Caco-2 (cell line): ENCODE measurements around the gene TEAD1. TPM values are rescaled to one million over a fixed set of nuclear protein-coding genes. Genes with fewer than 3 reads are reported as not detected.

ENCODE experiments used
- BruUV-seq: library from RNA; stranded (reverse); fragments of 400-500 nt; replicated peaks from 2 replicates; lab custom pipeline; 2021; lab: Mats Ljungman, UMichigan
- CTCF ChIA-PET: fragments of 300-600 bp; sonication (Branson Sonifier 250); formaldehyde crosslinking; loops from one replicate; lab custom pipeline; 2022; ENCODE audit warnings: antibody characterized with exemption; lab: Charles Lee
- POLR2A ChIA-PET: fragments of 300-600 bp; sonication (Branson Sonifier 250); formaldehyde crosslinking; loops from one replicate; lab custom pipeline; 2022; ENCODE audit warnings: antibody characterized with exemption; lab: Charles Lee
- DNase-seq, 2 experiments: peaks; one replicate each; pipeline versions ENCODE4 v3.0.0 to v3.0.0-alpha.2; 2020 to 2022
- H3K27me3 ChIP-seq: replicated peaks from 2 replicates; pipeline ENCODE4 v1.6.0; 2011; ENCODE audit warnings: low read length; ENCODE audit not compliant: control insufficient read depth, insufficient read depth
- H3K36me3 ChIP-seq: 2 replicates; pipeline ENCODE4 v1.5.1; 2011; ENCODE audit warnings: low read length; ENCODE audit not compliant: control insufficient read depth, insufficient read depth
- H3K4me1 ChIP-seq: fragments of 250-450 bp; sonication (Bioruptor Pico); 2 replicates; pipeline ENCODE4 v1.5.1; 2020; ENCODE audit warnings: mild to moderate bottlenecking
- H3K4me3 ChIP-seq: 2 replicates; pipeline ENCODE4 v1.5.1; 2011; ENCODE audit warnings: low read depth, mild to moderate bottlenecking, control low read depth, low read length
- H3K9me3 ChIP-seq: fragments of 250-450 bp; sonication (Bioruptor Pico); 2 replicates; pipeline ENCODE4 v1.5.1; 2020; ENCODE audit warnings: mild to moderate bottlenecking, moderate library complexity
- H3K27ac Mint-ChIP-seq: one replicate; pipeline ENCODE4 v1.8.0; 2022; ENCODE audit warnings: mixed read lengths; ENCODE audit not compliant: unreplicated experiment
- H3K27me3 Mint-ChIP-seq: one replicate; pipeline ENCODE4 v1.8.0; 2022; ENCODE audit warnings: mixed read lengths; ENCODE audit not compliant: insufficient read depth, unreplicated experiment
- H3K36me3 Mint-ChIP-seq: one replicate; pipeline ENCODE4 v1.8.0; 2022; ENCODE audit warnings: mild to moderate bottlenecking, mixed read lengths; ENCODE audit not compliant: insufficient read depth, unreplicated experiment
- H3K4me1 Mint-ChIP-seq: one replicate; pipeline ENCODE4 v1.8.0; 2022; ENCODE audit warnings: low read depth, mixed read lengths; ENCODE audit not compliant: unreplicated experiment
- H3K4me3 Mint-ChIP-seq: one replicate; pipeline ENCODE4 v1.8.0; 2022; ENCODE audit warnings: mild to moderate bottlenecking, moderate library complexity, mixed read lengths; ENCODE audit not compliant: unreplicated experiment
- H3K9me3 Mint-ChIP-seq: one replicate; pipeline ENCODE4 v1.8.0; 2022; ENCODE audit warnings: mixed read lengths; ENCODE audit not compliant: unreplicated experiment
- intact Hi-C: fragments of 100-400 bp; cut with micrococcal nuclease; formaldehyde crosslinking; loops from one replicate; pipeline ENCODE4 v1.10.0; 2022; ENCODE audit not compliant: unreplicated experiment
- total RNA-seq: library from RNA; stranded (reverse); gene quantifications from 2 replicates; pipeline ENCODE4 v1.2.3, GENCODE V29; 2022
- TF ChIP-seq, protein P1 (sequence below), 2 experiments: fragments of 200-600 bp in 1 of 2; IDR thresholded peaks; 1 replicate in 1 of 2; 2 replicates in 1 of 2; pipeline versions ENCODE4 v1.5.1 to v1.8.0; 2011 to 2022; ENCODE audit warnings: antibody characterized with exemption in 1 of 2, control low read depth in 1 of 2, inconsistent platforms in 1 of 2, low read depth in 1 of 2, low read length in 1 of 2, mild to moderate bottlenecking in 1 of 2, moderate library complexity in 1 of 2; ENCODE audit not compliant: insufficient read depth in 1 of 2, severe bottlenecking in 1 of 2, unreplicated experiment in 1 of 2

TEAD1 gene
- total RNA-seq, 1 experiment from 2014 or later, result 144 TPM

DNA sequence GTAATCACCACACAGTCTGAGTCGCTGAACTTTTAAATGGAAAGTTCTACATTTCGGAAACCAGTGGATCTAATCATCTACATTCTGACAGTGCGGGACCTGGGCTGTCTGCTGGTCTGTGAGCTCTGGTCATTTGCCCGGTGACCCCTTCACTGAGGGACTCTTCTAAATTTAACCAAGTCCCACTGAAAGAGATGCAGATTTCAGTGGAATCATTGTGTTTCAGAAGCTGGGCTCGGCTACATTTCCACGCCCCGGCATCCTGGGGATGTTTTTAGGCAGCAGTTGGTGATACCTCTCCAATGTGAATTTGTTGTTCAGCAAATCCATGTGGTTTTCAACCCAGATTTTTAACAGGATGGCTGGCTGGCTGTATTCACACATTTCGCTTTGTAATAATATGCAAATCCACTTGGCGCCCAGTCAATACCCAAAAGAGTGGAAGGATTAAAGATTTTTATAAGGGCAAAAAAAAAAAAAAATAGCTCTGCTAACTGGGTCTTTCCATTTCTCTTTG is 189.4 kb downstream of the TEAD1 start:
- peak overlapping the region; percentile 24 for H3K27ac Mint-ChIP-seq
- Histone ChIP-seq H3K4me1 (no peaks in the 10 kb centered on the region), H3K27me3 (no peaks in the 10 kb centered on the region), H3K9me3 (no peaks in the 10 kb centered on the region), H3K36me3 (no peaks in the 10 kb centered on the region; the same call in 1 of the 2 replicates), H3K4me3 (no peak overlapping the region)
- no peaks in the 10 kb centered on the region for H3K9me3 Mint-ChIP-seq
- ChIA-PET POLR2A (interaction anchor here (0.7 kb wide), 1 partner anchor 9 kb away, joined by 3 read pairs; no protein-coding TSS in a partner anchor), CTCF (no interaction called here)
- peaks cover 16% of the 10 kb centered on the region for H3K4me1 Mint-ChIP-seq
- TF ChIP-seq, protein P1, sequence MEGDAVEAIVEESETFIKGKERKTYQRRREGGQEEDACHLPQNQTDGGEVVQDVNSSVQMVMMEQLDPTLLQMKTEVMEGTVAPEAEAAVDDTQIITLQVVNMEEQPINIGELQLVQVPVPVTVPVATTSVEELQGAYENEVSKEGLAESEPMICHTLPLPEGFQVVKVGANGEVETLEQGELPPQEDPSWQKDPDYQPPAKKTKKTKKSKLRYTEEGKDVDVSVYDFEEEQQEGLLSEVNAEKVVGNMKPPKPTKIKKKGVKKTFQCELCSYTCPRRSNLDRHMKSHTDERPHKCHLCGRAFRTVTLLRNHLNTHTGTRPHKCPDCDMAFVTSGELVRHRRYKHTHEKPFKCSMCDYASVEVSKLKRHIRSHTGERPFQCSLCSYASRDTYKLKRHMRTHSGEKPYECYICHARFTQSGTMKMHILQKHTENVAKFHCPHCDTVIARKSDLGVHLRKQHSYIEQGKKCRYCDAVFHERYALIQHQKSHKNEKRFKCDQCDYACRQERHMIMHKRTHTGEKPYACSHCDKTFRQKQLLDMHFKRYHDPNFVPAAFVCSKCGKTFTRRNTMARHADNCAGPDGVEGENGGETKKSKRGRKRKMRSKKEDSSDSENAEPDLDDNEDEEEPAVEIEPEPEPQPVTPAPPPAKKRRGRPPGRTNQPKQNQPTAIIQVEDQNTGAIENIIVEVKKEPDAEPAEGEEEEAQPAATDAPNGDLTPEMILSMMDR (IDR thresholded peaks at IDR 0.05; ENCODE audit: insufficient read depth in 1 of 2, low read depth in 1 of 2, low read length in 1 of 2, severe bottlenecking in 1 of 2, unreplicated experiment in 1 of 2), result no peak
- BruUV-seq, result no TSS peak
- H3K36me3 Mint-ChIP-seq, result peaks cover 40% of the 10 kb centered on the region
- no peak for DNase-seq
- no peak overlapping the region for H3K4me3 Mint-ChIP-seq
- intact Hi-C loops, result no loop called here
- H3K27me3 Mint-ChIP-seq, result no peaks in the 10 kb centered on the region

DNA sequence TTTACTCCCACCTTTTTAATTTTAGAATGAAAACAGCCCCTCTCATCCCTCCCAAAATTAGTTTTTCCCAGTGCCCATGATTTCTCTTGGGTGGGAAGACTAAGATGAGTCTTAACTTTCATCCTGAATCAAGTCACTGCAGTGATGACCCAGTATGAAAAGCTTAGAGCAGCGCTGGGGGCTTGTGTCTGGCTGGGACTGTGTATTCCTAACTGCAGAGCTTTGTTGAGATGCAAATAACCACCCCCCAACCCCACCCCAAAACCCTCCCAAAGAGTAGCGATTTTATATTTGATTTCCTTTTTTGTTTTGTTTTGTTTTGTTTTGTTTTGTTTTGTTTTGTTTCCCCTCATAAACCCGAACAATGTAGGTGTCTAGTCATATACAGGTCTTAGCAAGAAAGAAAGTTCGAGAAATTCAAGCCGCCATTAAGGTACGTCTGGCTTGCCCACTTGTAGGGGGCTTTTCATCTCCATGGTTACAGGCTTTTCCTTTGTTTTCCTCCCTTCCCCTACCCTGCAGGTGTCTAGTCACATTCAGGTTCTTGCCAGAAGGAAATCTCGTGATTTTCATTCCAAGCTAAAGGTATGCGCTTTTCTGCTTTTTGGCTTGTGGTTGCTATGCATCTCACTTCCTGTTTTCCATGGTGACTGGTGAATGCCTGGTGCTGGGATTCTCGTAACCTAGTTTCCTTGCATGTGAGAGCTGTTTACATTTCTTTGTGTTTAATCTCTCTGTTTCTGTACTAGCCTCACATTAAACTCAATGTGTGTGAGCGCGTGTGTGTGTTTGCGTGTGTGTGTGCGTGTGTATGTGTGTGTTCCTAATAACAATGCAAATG is 190.3 kb downstream of the TEAD1 start:
- Mint-ChIP-seq H3K9me3 (no peaks in the 10 kb centered on the region), H3K27me3 (no peaks in the 10 kb centered on the region), H3K27ac (peak overlapping the region; percentile 48), H3K4me3 (no peak overlapping the region), H3K4me1 (peaks cover 13% of the 10 kb centered on the region), H3K36me3 (peaks cover 46% of the 10 kb centered on the region)
- Histone ChIP-seq H3K4me1 (no peaks in the 10 kb centered on the region), H3K27me3 (no peaks in the 10 kb centered on the region), H3K36me3 (no peaks in the 10 kb centered on the region; the same call in 1 of the 2 replicates), H3K4me3 (no peak overlapping the region), H3K9me3 (no peaks in the 10 kb centered on the region)
- BruUV-seq, result no TSS peak
- peak in 1 of 2 experiments; percentile 47 for DNase-seq
- TF ChIP-seq, protein P1 (IDR thresholded peaks at IDR 0.05; ENCODE audit: insufficient read depth in 1 of 2, low read depth in 1 of 2, low read length in 1 of 2, severe bottlenecking in 1 of 2, unreplicated experiment in 1 of 2), result no peak
- CTCF ChIA-PET, result no interaction called here
- intact Hi-C loops, result no loop called here
- POLR2A ChIA-PET, result interaction anchor here (0.7 kb wide), 1 partner anchor 10 kb away, joined by 3 read pairs; no protein-coding TSS in a partner anchor

DNA sequence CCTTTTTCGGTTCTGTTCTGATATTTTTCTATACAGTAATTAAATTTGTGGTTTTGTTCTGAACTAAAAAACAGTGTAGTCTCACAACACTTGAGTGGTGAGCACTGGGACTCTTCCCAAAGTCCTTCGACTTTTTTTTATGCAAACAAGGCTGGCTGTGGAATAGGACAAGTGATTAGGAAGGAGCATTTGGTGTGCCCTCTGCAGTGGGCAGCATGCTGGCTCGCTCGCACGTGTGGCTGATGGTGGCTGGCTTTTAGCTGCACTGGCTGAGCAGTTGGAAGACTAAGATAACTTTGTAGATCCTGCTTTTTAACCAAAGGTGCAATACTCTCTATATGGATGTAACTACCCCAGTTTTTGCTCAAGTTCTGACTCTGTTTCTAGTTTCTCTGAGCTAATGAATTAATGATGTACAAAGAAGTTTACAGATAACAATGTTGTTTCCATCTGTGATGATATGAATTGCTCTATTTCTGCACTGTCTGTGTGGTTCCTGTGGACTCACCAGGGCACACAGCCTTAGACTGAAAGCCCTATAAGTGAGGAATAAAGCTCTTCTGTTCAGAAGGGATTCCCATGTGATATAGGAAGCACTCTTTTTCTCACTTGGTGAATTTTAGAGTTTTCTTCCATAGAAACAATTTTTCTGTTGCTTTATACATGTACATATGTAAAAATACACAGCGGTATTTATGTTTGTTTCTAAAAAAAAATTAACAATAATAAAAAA is 191.8 kb downstream of the TEAD1 start:
- H3K36me3 Mint-ChIP-seq, result peaks cover 47% of the 10 kb centered on the region
- no peaks in the 10 kb centered on the region for H3K9me3 Mint-ChIP-seq
- TF ChIP-seq, protein P1 (IDR thresholded peaks at IDR 0.05; ENCODE audit: insufficient read depth in 1 of 2, low read depth in 1 of 2, low read length in 1 of 2, severe bottlenecking in 1 of 2, unreplicated experiment in 1 of 2), result no peak
- no peak overlapping the region for H3K4me3 ChIP-seq
- no peaks in the 10 kb centered on the region for H3K27me3 ChIP-seq
- H3K4me1 ChIP-seq, result no peaks in the 10 kb centered on the region
- DNase-seq, result no peak
- H3K27me3 Mint-ChIP-seq, result no peaks in the 10 kb centered on the region
- no peaks in the 10 kb centered on the region for H3K9me3 ChIP-seq
- no peak overlapping the region for H3K27ac Mint-ChIP-seq
- POLR2A ChIA-PET, result no interaction called here
- intact Hi-C loops, result no loop called here
- H3K4me3 Mint-ChIP-seq, result no peak overlapping the region
- no TSS peak for BruUV-seq
- no peaks in the 10 kb centered on the region; the same call in 1 of the 2 replicates for H3K36me3 ChIP-seq
- CTCF ChIA-PET, result no interaction called here
- H3K4me1 Mint-ChIP-seq, result peaks cover 6% of the 10 kb centered on the region
